HCT116 (cell line): Measurements from ENCODE around the gene ENDOD1. TPM values are rescaled to one million over a fixed set of nuclear protein-coding genes. Genes with fewer than 3 reads are reported as not detected.
A peak's percentile ranks its signal among the peaks of the same experiment; 100 is the strongest.

Experiments used
- ATAC-seq: fragments of 200-7000 bp; cut with Tn5 transposase; 2 replicates; pipeline ENCODE4 v1.9.1; 2020; ENCODE audit warnings: mild to moderate bottlenecking, moderate library complexity
- BruUV-seq: library from RNA; stranded (reverse); fragments of 400-500 nt; replicated peaks from 2 replicates; lab custom pipeline; 2021; lab: Mats Ljungman, UMichigan
- CTCF ChIA-PET: fragments of 300-600 bp; sonication (Branson Sonifier 250); formaldehyde crosslinking; loops from one replicate; lab custom pipeline; 2021; ENCODE audit warnings: antibody characterized with exemption; lab: Charles Lee
- POLR2A ChIA-PET: fragments of 300-600, 350-600 bp; sonication (Branson Sonifier 250); formaldehyde crosslinking; loops from one replicate; lab custom pipeline; 2021; ENCODE audit warnings: antibody characterized with exemption; lab: Charles Lee
- RAD21 ChIA-PET, 2 experiments: fragments of 300-600 bp; sonication (Branson Sonifier 250); formaldehyde crosslinking; loops; one replicate each; lab custom pipeline; 2023; ENCODE audit warnings: low total read pairs in 2 of 2; ENCODE audit not compliant: uncharacterized antibody in 2 of 2, unreplicated experiment in 2 of 2, low non-redundant PET in 1 of 2; lab: Charles Lee
- DNase-seq: peaks from one replicate; pipeline ENCODE4 v3.0.0-alpha.2; 2010; ENCODE audit warnings: low read depth, low spot score
- H2AFZ ChIP-seq: fragments of 200-600 bp; shearing (Covaris generic), sonication (generic); 2 replicates; pipeline ENCODE4 v1.6.1; 2017; ENCODE audit warnings: low read depth, mixed run types, mixed read lengths, antibody characterized with exemption, low read length; ENCODE audit not compliant: poor library complexity, severe bottlenecking
- H3K27ac ChIP-seq: 2 replicates; pipeline ENCODE4 v1.5.1; 2012; ENCODE audit warnings: low read depth, low read length
- H3K27me3 ChIP-seq: fragments of 200-600 bp; sonication (generic); 2 replicates; pipeline ENCODE4 v1.6.1; 2016; ENCODE audit warnings: mixed run types, low read length, mixed read lengths; ENCODE audit not compliant: insufficient read depth
- H3K36me3 ChIP-seq, 2 experiments: fragments of 200-500 bp in 1 of 2; fragments of 200-600 bp in 1 of 2; sonication (Bioruptor generic) in 1 of 2; sonication (generic) in 1 of 2; 2 replicates each; pipeline versions ENCODE4 v1.5.1 to v1.6.1; 2014 to 2016; ENCODE audit warnings: low read length in 2 of 2, inconsistent platforms in 1 of 2, mixed read lengths in 1 of 2, mixed run types in 1 of 2; ENCODE audit not compliant: insufficient read depth in 2 of 2, control insufficient read depth in 1 of 2
- H3K4me1 ChIP-seq, 2 experiments: fragments of 200-600 bp in 1 of 2; sonication (generic) in 1 of 2; 2 replicates each; pipeline versions ENCODE4 v1.5.1 to v1.6.1; 2012 to 2017; ENCODE audit warnings: low read length in 2 of 2, inconsistent platforms in 1 of 2, mild to moderate bottlenecking in 1 of 2, mixed read lengths in 1 of 2, mixed run types in 1 of 2, moderate library complexity in 1 of 2; ENCODE audit not compliant: insufficient read depth in 2 of 2, control insufficient read depth in 1 of 2
- H3K4me2 ChIP-seq: fragments of 200-600 bp; sonication (generic); 2 replicates; pipeline ENCODE4 v1.6.1; 2017; ENCODE audit warnings: mixed run types, low read length, mixed read lengths
- H3K4me3 ChIP-seq, 2 experiments: fragments of 200-600 bp in 1 of 2; sonication (generic) in 1 of 2; replicated peaks in 1 of 2; 2 replicates each; pipeline ENCODE4 v1.5.1; 2011 to 2016; ENCODE audit warnings: low read length in 2 of 2, control low read depth in 1 of 2, low read depth in 1 of 2, mild to moderate bottlenecking in 1 of 2, mixed read lengths in 1 of 2, mixed run types in 1 of 2
- H3K79me2 ChIP-seq: fragments of 200-600 bp; sonication (generic); 2 replicates; pipeline ENCODE4 v1.6.1; 2017; ENCODE audit warnings: mild to moderate bottlenecking, mixed run types, low read length, moderate library complexity, mixed read lengths; ENCODE audit not compliant: insufficient read depth
- H3K9ac ChIP-seq: fragments of 200-600 bp; sonication (generic); 2 replicates; pipeline ENCODE4 v1.6.1; 2016; ENCODE audit warnings: low read length, mixed read lengths
- H3K9me2 ChIP-seq: fragments of 200-600 bp; sonication (generic), shearing (Covaris generic); 2 replicates; pipeline ENCODE4 v1.6.1; 2017; ENCODE audit warnings: mixed run types, mild to moderate bottlenecking, moderate library complexity; ENCODE audit not compliant: insufficient read depth
- H3K9me3 ChIP-seq, 2 experiments: fragments of 200-500 bp in 1 of 2; fragments of 200-600 bp in 1 of 2; sonication (Bioruptor generic) in 1 of 2; sonication (generic) in 1 of 2; 2 replicates each; pipeline ENCODE4 v1.6.1; 2014 to 2017; ENCODE audit warnings: low read length in 2 of 2, mixed read lengths in 2 of 2, inconsistent platforms in 1 of 2, low read depth in 1 of 2, mild to moderate bottlenecking in 1 of 2, mixed run types in 1 of 2, moderate library complexity in 1 of 2; ENCODE audit not compliant: control insufficient read depth in 1 of 2, insufficient read depth in 1 of 2
- H4K20me1 ChIP-seq: fragments of 200-600 bp; sonication (generic), shearing (Covaris generic); 2 replicates; pipeline ENCODE4 v1.6.1; 2017; ENCODE audit warnings: mixed run types, mild to moderate bottlenecking, moderate library complexity; ENCODE audit not compliant: insufficient read depth
- CBX3 ChIP-seq: IDR thresholded peaks from 2 replicates; pipeline ENCODE4 v1.6.1; 2012; ENCODE audit warnings: low read depth
- CEBPB ChIP-seq: IDR thresholded peaks from 2 replicates; pipeline ENCODE4 v1.6.1; 2012; ENCODE audit warnings: low read depth
- FOSL1 ChIP-seq: IDR thresholded peaks from 2 replicates; pipeline ENCODE4 v1.6.1; 2012; ENCODE audit warnings: low read depth
- JUND ChIP-seq: IDR thresholded peaks from 2 replicates; pipeline ENCODE4 v1.6.1; 2012
- POLR2A ChIP-seq: IDR thresholded peaks from 2 replicates; pipeline ENCODE4 v1.7.0; 2011; ENCODE audit warnings: borderline replicate concordance; ENCODE audit not compliant: insufficient read depth, insufficient read length; ENCODE audit errors: extremely low read depth
- RAD21 ChIP-seq: IDR thresholded peaks from 2 replicates; pipeline ENCODE4 v1.6.1; 2012; ENCODE audit warnings: low read depth, mild to moderate bottlenecking
- SIN3A ChIP-seq: IDR thresholded peaks from 2 replicates; pipeline ENCODE4 v1.6.1; 2012; ENCODE audit warnings: low read depth
- SP1 ChIP-seq: IDR thresholded peaks from 2 replicates; pipeline ENCODE4 v1.6.1; 2012; ENCODE audit warnings: low read depth
- TCF7L2 ChIP-seq: IDR thresholded peaks from 2 replicates; pipeline ENCODE4 v1.7.0; 2011; ENCODE audit warnings: borderline replicate concordance, inconsistent platforms; ENCODE audit not compliant: insufficient read depth, insufficient read length; ENCODE audit errors: extremely low read depth
- ZBTB33 ChIP-seq: IDR thresholded peaks from 2 replicates; pipeline ENCODE4 v1.6.1; 2011; ENCODE audit warnings: mild to moderate bottlenecking, low read length, moderate library complexity; ENCODE audit not compliant: insufficient replicate concordance; ENCODE audit errors: extremely low read depth
- intact Hi-C: fragments of 100-400 bp; cut with micrococcal nuclease; formaldehyde crosslinking; loops from 2 replicates; pipeline ENCODE4 v1.10.0; 2022
- total RNA-seq: library from RNA; stranded (reverse); gene quantifications from one replicate; pipeline ENCODE4 v1.2.1, GENCODE V29; 2021; ENCODE audit not compliant: unreplicated experiment
- TF ChIP-seq, protein P1 (sequence below): IDR thresholded peaks from 2 replicates; pipeline ENCODE4 v1.6.1; 2012; ENCODE audit warnings: low read depth

Gene ENDOD1
- total RNA-seq, 1 experiment from 2014 or later = 33.6 TPM

GRCh38 chr11:95089620-95090542 lies at the start of gene ENDOD1 (continued):
- TF ChIP-seq, protein P1, sequence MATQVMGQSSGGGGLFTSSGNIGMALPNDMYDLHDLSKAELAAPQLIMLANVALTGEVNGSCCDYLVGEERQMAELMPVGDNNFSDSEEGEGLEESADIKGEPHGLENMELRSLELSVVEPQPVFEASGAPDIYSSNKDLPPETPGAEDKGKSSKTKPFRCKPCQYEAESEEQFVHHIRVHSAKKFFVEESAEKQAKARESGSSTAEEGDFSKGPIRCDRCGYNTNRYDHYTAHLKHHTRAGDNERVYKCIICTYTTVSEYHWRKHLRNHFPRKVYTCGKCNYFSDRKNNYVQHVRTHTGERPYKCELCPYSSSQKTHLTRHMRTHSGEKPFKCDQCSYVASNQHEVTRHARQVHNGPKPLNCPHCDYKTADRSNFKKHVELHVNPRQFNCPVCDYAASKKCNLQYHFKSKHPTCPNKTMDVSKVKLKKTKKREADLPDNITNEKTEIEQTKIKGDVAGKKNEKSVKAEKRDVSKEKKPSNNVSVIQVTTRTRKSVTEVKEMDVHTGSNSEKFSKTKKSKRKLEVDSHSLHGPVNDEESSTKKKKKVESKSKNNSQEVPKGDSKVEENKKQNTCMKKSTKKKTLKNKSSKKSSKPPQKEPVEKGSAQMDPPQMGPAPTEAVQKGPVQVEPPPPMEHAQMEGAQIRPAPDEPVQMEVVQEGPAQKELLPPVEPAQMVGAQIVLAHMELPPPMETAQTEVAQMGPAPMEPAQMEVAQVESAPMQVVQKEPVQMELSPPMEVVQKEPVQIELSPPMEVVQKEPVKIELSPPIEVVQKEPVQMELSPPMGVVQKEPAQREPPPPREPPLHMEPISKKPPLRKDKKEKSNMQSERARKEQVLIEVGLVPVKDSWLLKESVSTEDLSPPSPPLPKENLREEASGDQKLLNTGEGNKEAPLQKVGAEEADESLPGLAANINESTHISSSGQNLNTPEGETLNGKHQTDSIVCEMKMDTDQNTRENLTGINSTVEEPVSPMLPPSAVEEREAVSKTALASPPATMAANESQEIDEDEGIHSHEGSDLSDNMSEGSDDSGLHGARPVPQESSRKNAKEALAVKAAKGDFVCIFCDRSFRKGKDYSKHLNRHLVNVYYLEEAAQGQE = no peak
- TF ChIP-seq ZBTB33 (peak; percentile 20), SIN3A (peak; percentile 70; the same call in 1 of the 2 replicates), CEBPB (no peak), TCF7L2 (peak; percentile 8)

- ATAC-seq (no peak), DNase-seq (no peak)
- H3K27ac ChIP-seq = no peak overlapping the region
- no peak overlapping the region for H3K9ac ChIP-seq
- H3K79me2 ChIP-seq = no peaks in the 10 kb centered on the region
- intact Hi-C loops = no loop called here
- no peak overlapping the region for H3K4me2 ChIP-seq
- ChIA-PET CTCF (no interaction called here), POLR2A (no interaction called here), RAD21 (no interaction called here)
- no peak overlapping the region for H3K4me3 ChIP-seq
- H3K36me3 ChIP-seq = no peaks in the 10 kb centered on the region
- H3K9me3 ChIP-seq = no peaks in the 10 kb centered on the region
- H4K20me1 ChIP-seq = no peaks in the 10 kb centered on the region
- H3K9me2 ChIP-seq = no peaks in the 10 kb centered on the region
- no peaks in the 10 kb centered on the region for H3K4me1 ChIP-seq
- no peak overlapping the region for H2AFZ ChIP-seq
- peaks cover 16% of the 10 kb centered on the region for H3K27me3 ChIP-seq
- BruUV-seq = no TSS peak
- TF ChIP-seq CBX3 (no peak), SIN3A (no peak), ZBTB33 (no peak), SP1 (no peak), CEBPB (no peak), FOSL1 (no peak), JUND (no peak), POLR2A (no peak), RAD21 (no peak)
- TF ChIP-seq, protein P1 = no peak
Measured at GRCh38 chr11:95042239-95042638, 47.4 kb upstream of the ENDOD1 start.
